Thoracic aorta (tissue), 2 donors: ENCODE measurements around the gene CAVIN1. TPM values are rescaled to one million over a fixed set of nuclear protein-coding genes. Genes with fewer than 3 reads are reported as not detected.
"Not testable (repeated sequence)": the region's sequence is repeated elsewhere in the genome, so short reads cannot be mapped to it uniquely, and the experiment has no call there.

ENCODE experiments used
- ATAC-seq: fragments of 150-250 bp; one replicate; pipeline ENCODE4 v1.8.0; 2017; ENCODE audit warnings: low read depth; ENCODE audit not compliant: insufficient number of reproducible peaks, low FRiP score
- DNase-seq: peaks from one replicate; pipeline ENCODE4 v3.0.0-alpha.2; 2020; ENCODE audit warnings: low spot score
- H3K27ac ChIP-seq, 2 donors: fragments of 200-600 bp; sonication (generic); 1 replicate in 1 of 2; 2 replicates in 1 of 2; pipeline ENCODE4 v1.5.1; 2016; ENCODE audit warnings: mild to moderate bottlenecking in 2 of 2, moderate library complexity in 2 of 2
- H3K27me3 ChIP-seq: fragments of 200-600 bp; sonication (generic); replicated peaks from 2 replicates; pipeline ENCODE4 v1.6.0; 2016; ENCODE audit warnings: mild to moderate bottlenecking; ENCODE audit not compliant: insufficient read depth
- H3K36me3 ChIP-seq: fragments of 200-600 bp; sonication (generic); one replicate; pipeline ENCODE4 v1.5.1; 2016
- H3K4me1 ChIP-seq, 2 donors: fragments of 200-600 bp; sonication (generic); 1 replicate in 1 of 2; 2 replicates in 1 of 2; pipeline versions ENCODE4 v1.5.1 to v1.6.0; 2016; ENCODE audit warnings: low read depth in 2 of 2, mild to moderate bottlenecking in 1 of 2; ENCODE audit not compliant: control insufficient read depth in 1 of 2
- H3K4me3 ChIP-seq: fragments of 200-600 bp; sonication (generic); 2 replicates; pipeline ENCODE4 v1.5.1; 2016; ENCODE audit warnings: mild to moderate bottlenecking
- H3K9me3 ChIP-seq: fragments of 200-600 bp; sonication (generic); 2 replicates; pipeline ENCODE4 v1.5.1; 2016
- CTCF ChIP-seq: fragments of 200-600 bp; sonication (generic); IDR thresholded peaks from one replicate; pipeline ENCODE4 v1.5.1; 2019; ENCODE audit warnings: antibody characterized with exemption
- total RNA-seq, 2 donors: library from RNA; depleted of rRNA; stranded (reverse); fragments of >200 nt; gene quantifications; one replicate each; pipeline versions ENCODE4 v1.1.0 to v1.2.3, GENCODE V29; 2016

CAVIN1 gene
- total RNA-seq, 2 donors from 2014 or later, result 579 to 938 TPM

GRCh38 chr17:42403150-42403549 is 19.9 kb downstream of the CAVIN1 start:
- no peak for ATAC-seq
- no peak for DNase-seq

GRCh38 chr17:42402117-42402516 is 20.9 kb downstream of the CAVIN1 start:
- H3K4me1 ChIP-seq, result peaks cover 16 to 39% of the 10 kb centered on the region in 2 donors

More at GRCh38 chr17:42403150-42403549, 19.9 kb downstream of the CAVIN1 start:
- H3K36me3 ChIP-seq, result peaks cover 20% of the 10 kb centered on the region
- peaks cover 27 to 47% of the 10 kb centered on the region in 2 donors for H3K4me1 ChIP-seq
- H3K27me3 ChIP-seq, result no peaks in the 10 kb centered on the region
- H3K9me3 ChIP-seq, result no peaks in the 10 kb centered on the region
- H3K27ac ChIP-seq, result peak overlapping the region; percentile 33 to 40
- TF ChIP-seq CTCF, result no peak
- no peak overlapping the region for H3K4me3 ChIP-seq

GRCh38 chr17:42400844-42401375 is 22.1 kb downstream of the CAVIN1 start:
- H3K27me3 ChIP-seq, DNase-seq, ATAC-seq, H3K4me3 ChIP-seq, H3K9me3 ChIP-seq: not testable (repeated sequence)
- peaks cover 20% of the 10 kb centered on the region for H3K36me3 ChIP-seq
- H3K27ac ChIP-seq, result peak overlapping the region; percentile 24 to 33
- H3K4me1 ChIP-seq, result peaks cover 5 to 28% of the 10 kb centered on the region in 2 donors

More at GRCh38 chr17:42402117-42402516, 20.9 kb downstream of the CAVIN1 start:
- TF ChIP-seq CTCF, result no peak
- Histone ChIP-seq H3K9me3 (no peaks in the 10 kb centered on the region), H3K27me3 (no peaks in the 10 kb centered on the region), H3K4me3 (no peak overlapping the region), H3K27ac (peak overlapping the region; percentile 33 to 40), H3K36me3 (peaks cover 20% of the 10 kb centered on the region)
- ATAC-seq (no peak), DNase-seq (no peak)

GRCh38 chr17:42399948-42400843 is 22.9 kb downstream of the CAVIN1 start:
- Histone ChIP-seq H3K4me1 (peaks cover 5 to 24% of the 10 kb centered on the region in 2 donors), H3K27ac (peak overlapping the region; percentile 24 to 32), H3K27me3 (no peaks in the 10 kb centered on the region), H3K4me3 (no peak overlapping the region), H3K36me3 (peaks cover 19% of the 10 kb centered on the region), H3K9me3 (no peaks in the 10 kb centered on the region)
- no peak for TF ChIP-seq CTCF
- no peak for DNase-seq
- no peak for ATAC-seq

GRCh38 chr17:42399121-42399520 is 23.9 kb downstream of the CAVIN1 start:
- no peak for ATAC-seq
- no peak for TF ChIP-seq CTCF
- Histone ChIP-seq H3K9me3 (no peaks in the 10 kb centered on the region), H3K27ac (peak overlapping the region; percentile 24 to 77), H3K27me3 (no peaks in the 10 kb centered on the region), H3K4me1 (peaks cover 5 to 19% of the 10 kb centered on the region in 2 donors), H3K36me3 (peaks cover 8% of the 10 kb centered on the region), H3K4me3 (no peak overlapping the region)
- no peak for DNase-seq

GRCh38 chr17:42395601-42396000 is 27.5 kb downstream of the CAVIN1 start:
- not testable (repeated sequence) for DNase-seq, H3K9me3 ChIP-seq, H3K36me3 ChIP-seq, H3K27me3 ChIP-seq, ATAC-seq, H3K27ac ChIP-seq, H3K4me1 ChIP-seq, H3K4me3 ChIP-seq
